ENCODE data around the gene NRXN2. TPM values are rescaled to one million over a fixed set of nuclear protein-coding genes. Genes with fewer than 3 reads are reported as not detected.

The NRXN2 gene
- total RNA-seq, 1 donor from 2014 or later, result 2.2 TPM

GRCh38 chr11:64742087-64742888 lies 19.3 kb upstream of the NRXN2 start:
- peaks cover 40% of the 10 kb centered on the region for H3F3A ChIP-seq (ENCODE audit: low read depth)
- no peaks in the 10 kb centered on the region for H3K36me3 ChIP-seq
- H3K9ac ChIP-seq, result no peak overlapping the region
- peak; percentile 58 for DNase-seq (ENCODE audit: low spot score)
- Mint-ChIP-seq H3K9me3 (no peaks in the 10 kb centered on the region), H3K4me1 (peaks cover 17% of the 10 kb centered on the region), H3K4me3 (peak overlapping the region; percentile 71), H3K27me3 (ENCODE audit: insufficient read depth, low read depth) (peaks cover 37% of the 10 kb centered on the region), H3K27ac (no peak overlapping the region), H3K36me3 (no peaks in the 10 kb centered on the region)
- H2AFZ ChIP-seq (replicated peaks), result peak overlapping the region; percentile 22
- TF ChIP-seq EZH2phosphoT487 (IDR thresholded peaks at IDR 0.05) (peak; percentile 91), CTCF (IDR thresholded peaks at IDR 0.05) (no peak), EZH2 (IDR thresholded peaks at IDR 0.05) (peak; percentile 61)
- H3K27me3 ChIP-seq, result peaks cover 84% of the 10 kb centered on the region
- H3K27ac ChIP-seq, result no peak overlapping the region
- peak overlapping the region; percentile 74 for H3K4me2 ChIP-seq
- no peaks in the 10 kb centered on the region for H3K9me3 ChIP-seq (ENCODE audit: low read depth)
- peak overlapping the region; percentile 41 for H3K4me3 ChIP-seq
- peaks cover 34% of the 10 kb centered on the region for H4K20me1 ChIP-seq (ENCODE audit: low read depth)
- H3K79me2 ChIP-seq (ENCODE audit: low read depth), result no peaks in the 10 kb centered on the region
- peaks cover 14% of the 10 kb centered on the region for H3K4me1 ChIP-seq

DNA sequence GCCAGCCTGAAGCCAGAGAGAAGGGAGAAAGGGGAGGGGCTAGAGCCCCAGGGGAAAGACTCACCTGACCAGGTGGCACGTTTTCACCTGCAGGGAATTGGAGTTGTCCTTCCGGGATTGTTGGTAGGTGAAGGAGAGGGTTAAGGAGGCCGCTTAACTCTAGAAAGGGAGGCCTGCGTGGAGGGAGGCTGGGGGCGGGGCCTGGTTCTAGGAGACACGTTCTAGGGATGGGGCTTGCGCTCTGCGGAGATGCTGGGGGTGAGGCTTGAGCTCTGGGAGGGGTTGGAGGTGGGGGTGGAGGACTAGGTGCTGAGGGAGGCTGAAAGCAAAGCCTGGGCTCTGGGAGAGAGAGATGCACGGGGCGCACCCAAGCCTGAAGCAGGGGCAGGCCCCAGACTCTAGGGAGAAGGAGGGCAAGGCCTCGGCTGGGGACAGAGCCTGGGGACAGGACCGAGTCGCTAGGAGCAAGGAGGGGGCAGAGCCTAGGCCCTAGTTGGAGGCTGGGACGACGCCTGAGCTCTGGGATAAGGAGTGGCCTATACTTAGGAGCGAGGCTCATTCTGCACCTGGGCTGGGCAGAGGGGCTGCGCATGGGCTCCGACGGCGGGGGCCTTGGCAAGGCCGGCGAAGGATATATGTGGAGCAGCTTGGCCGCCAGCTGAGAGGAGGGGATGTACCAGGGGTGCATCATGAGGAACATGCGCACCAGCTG lies 18.5 kb upstream of the NRXN2 start:
- no peak overlapping the region for H3K27ac ChIP-seq
- Mint-ChIP-seq H3K4me1 (peaks cover 17% of the 10 kb centered on the region), H3K4me3 (peak overlapping the region; percentile 53), H3K36me3 (no peaks in the 10 kb centered on the region), H3K9me3 (no peaks in the 10 kb centered on the region), H3K27me3 (ENCODE audit: insufficient read depth, low read depth) (peaks cover 35% of the 10 kb centered on the region), H3K27ac (no peak overlapping the region)
- no peak for TF ChIP-seq EZH2phosphoT487 (IDR thresholded peaks at IDR 0.05)
- TF ChIP-seq CTCF (IDR thresholded peaks at IDR 0.05), result no peak
- no peak for TF ChIP-seq EZH2 (IDR thresholded peaks at IDR 0.05)
- peaks cover 76% of the 10 kb centered on the region for H3K27me3 ChIP-seq
- H3K36me3 ChIP-seq, result no peaks in the 10 kb centered on the region
- H3K4me2 ChIP-seq, result peak overlapping the region; percentile 74
- H4K20me1 ChIP-seq (ENCODE audit: low read depth), result peaks cover 31% of the 10 kb centered on the region
- no peak overlapping the region for H2AFZ ChIP-seq (replicated peaks)
- no peaks in the 10 kb centered on the region for H3K9me3 ChIP-seq (ENCODE audit: low read depth)
- H3K4me3 ChIP-seq, result peak overlapping the region; percentile 41
- no peaks in the 10 kb centered on the region for H3K79me2 ChIP-seq (ENCODE audit: low read depth)
- peaks cover 34% of the 10 kb centered on the region for H3F3A ChIP-seq (ENCODE audit: low read depth)
- no peak overlapping the region for H3K9ac ChIP-seq
- DNase-seq (ENCODE audit: low spot score), result peak; percentile 30
- H3K4me1 ChIP-seq, result peaks cover 14% of the 10 kb centered on the region

DNA sequence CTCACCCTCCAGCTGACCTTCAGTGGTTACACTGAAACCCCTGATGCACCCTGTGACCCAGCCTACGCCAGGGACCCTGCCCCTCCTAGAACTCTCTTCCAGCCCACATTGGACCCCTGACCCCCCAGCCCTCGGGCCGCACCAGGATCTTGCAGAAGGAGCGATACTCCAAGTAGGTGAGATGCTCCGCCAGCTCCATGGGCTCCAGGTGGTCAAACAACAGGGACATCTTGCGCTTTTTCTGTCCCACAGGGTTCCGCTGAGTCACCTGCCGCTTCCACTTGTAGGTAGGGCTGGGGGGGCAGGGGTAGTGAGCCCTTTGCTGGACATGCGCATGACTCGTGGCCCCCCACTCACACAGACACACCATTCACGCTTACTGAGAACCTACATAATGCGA lies 16.9 kb upstream of the NRXN2 start:
- no peaks in the 10 kb centered on the region for H3K9me3 Mint-ChIP-seq
- H3K27ac Mint-ChIP-seq, result no peak overlapping the region
- Histone ChIP-seq H3K4me3 (no peak overlapping the region), H3K4me2 (no peak overlapping the region), H3F3A (ENCODE audit: low read depth) (peaks cover 18% of the 10 kb centered on the region), H3K79me2 (ENCODE audit: low read depth) (no peaks in the 10 kb centered on the region), H2AFZ (replicated peaks) (no peak overlapping the region), H4K20me1 (ENCODE audit: low read depth) (peaks cover 26% of the 10 kb centered on the region), H3K4me1 (peaks cover 14% of the 10 kb centered on the region), H3K27me3 (peaks cover 60% of the 10 kb centered on the region), H3K9me3 (ENCODE audit: low read depth) (no peaks in the 10 kb centered on the region), H3K27ac (no peak overlapping the region), H3K9ac (no peak overlapping the region), H3K36me3 (no peaks in the 10 kb centered on the region)
- TF ChIP-seq EZH2phosphoT487 (IDR thresholded peaks at IDR 0.05) (no peak), EZH2 (IDR thresholded peaks at IDR 0.05) (no peak), CTCF (IDR thresholded peaks at IDR 0.05) (no peak)
- H3K27me3 Mint-ChIP-seq (ENCODE audit: insufficient read depth, low read depth), result peaks cover 34% of the 10 kb centered on the region
- no peak for DNase-seq (ENCODE audit: low spot score)
- peaks cover 25% of the 10 kb centered on the region for H3K4me1 Mint-ChIP-seq
- no peak overlapping the region for H3K4me3 Mint-ChIP-seq
- no peaks in the 10 kb centered on the region for H3K36me3 Mint-ChIP-seq
